ENCODE results near the gene CMC2.

CMC2 gene

GRCh38 chr16:80923356-80923755 lies 83.3 kb downstream of the CMC2 start:
- ChIA-PET CTCF (interaction anchor here (0.8 to 3.1 kb wide), 4 partner anchors 12 to 109 kb away, joined by 3 to 19 read pairs (median 4); no protein-coding TSS in a partner anchor), POLR2A (no interaction called here)
- Histone ChIP-seq H3K4me3 (ENCODE audit: control insufficient read depth in 1 of 7, extremely low read depth in 1 of 7, insufficient read depth in 4 of 7, low read depth in 2 of 7, low read length in 6 of 7) (no peak overlapping the region), H3K36me3 (ENCODE audit: control insufficient read depth in 4 of 4, insufficient read depth in 4 of 4, low read length in 3 of 4) (no peaks in the 10 kb centered on the region), H3K27ac (ENCODE audit: insufficient read depth in 1 of 2, low read depth in 1 of 2, low read length in 2 of 2, poor library complexity in 1 of 2, severe bottlenecking in 2 of 2) (no peak overlapping the region), H3K9me3 (ENCODE audit: control extremely low read depth in 1 of 5, control insufficient read depth in 4 of 5, insufficient read depth in 2 of 5, low read depth in 1 of 5, low read length in 4 of 5) (no peaks in the 10 kb centered on the region), H3K27me3 (replicated peaks in 2 of 5; ENCODE audit: control insufficient read depth in 4 of 5, insufficient read depth in 5 of 5, low read length in 4 of 5) (peaks cover 0 to 4% (median 0%) of the 10 kb centered on the region in 5 experiments), H3K4me1 (ENCODE audit: control extremely low read depth in 1 of 4, control insufficient read depth in 4 of 4, insufficient read depth in 4 of 4, low read length in 3 of 4) (no peaks in the 10 kb centered on the region)
- no peak for DNase-seq
- 100% methylated on average over 3 of the region's 4 CpGs for WGBS (ENCODE audit: insufficient coverage)

All from common myeloid progenitor, CD34-positive (primary cell).